Naive thymus-derived CD4-positive, alpha-beta T cell (primary cell): Measurements from ENCODE around the gene PLEKHG1. TPM values are rescaled to one million over a fixed set of nuclear protein-coding genes. Genes with fewer than 3 reads are reported as not detected.

ENCODE experiments used
- ATAC-seq: fragments of 150-1000 bp; cut with Tn5 transposase; 2 replicates; pipeline ENCODE4 v1.10.0; 2021; ENCODE audit warnings: mild to moderate bottlenecking, moderate library complexity
- CTCF ChIA-PET: fragments of 350-600 bp; sonication (Branson Sonifier 250); formaldehyde crosslinking; loops from one replicate; lab custom pipeline; 2021; ENCODE audit warnings: antibody characterized with exemption; lab: Charles Lee
- POLR2A ChIA-PET: fragments of 350-600 bp; sonication (Branson Sonifier 250); formaldehyde crosslinking; loops from one replicate; lab custom pipeline; 2021; ENCODE audit warnings: antibody characterized with exemption, inconsistent platforms; lab: Charles Lee
- DNase-seq, 9 donors: peaks; one replicate each; pipeline versions ENCODE4 v3.0.0 to v3.0.0-alpha.2; 2020 to 2022; ENCODE audit warnings: mixed read lengths in 1 of 9
- H3K27ac ChIP-seq: one replicate; pipeline ENCODE4 v1.7.0; 2013; ENCODE audit warnings: mild to moderate bottlenecking, low read depth, low read length, moderate library complexity
- H3K27me3 ChIP-seq, 2 donors: one replicate each; pipeline ENCODE4 v1.7.0; 2013; ENCODE audit warnings: low read length in 2 of 2, mild to moderate bottlenecking in 2 of 2, moderate library complexity in 2 of 2; ENCODE audit not compliant: control insufficient read depth in 2 of 2, insufficient read depth in 2 of 2
- H3K36me3 ChIP-seq, 3 experiments: 1 replicate in 2 of 3; 2 replicates in 1 of 3; pipeline ENCODE4 v1.7.0; 2013; ENCODE audit warnings: low read length in 3 of 3, mild to moderate bottlenecking in 3 of 3, moderate library complexity in 1 of 3; ENCODE audit not compliant: insufficient read depth in 3 of 3, control insufficient read depth in 2 of 3
- H3K4me1 ChIP-seq, 2 donors: one replicate each; pipeline ENCODE4 v1.7.0; 2013; ENCODE audit warnings: low read length in 2 of 2, mild to moderate bottlenecking in 2 of 2, moderate library complexity in 1 of 2; ENCODE audit not compliant: control insufficient read depth in 2 of 2, insufficient read depth in 2 of 2
- H3K4me3 ChIP-seq: 2 replicates; pipeline ENCODE4 v1.7.0; 2013; ENCODE audit warnings: mild to moderate bottlenecking, low read length
- H3K9me3 ChIP-seq, 3 experiments: 1 replicate in 2 of 3; 2 replicates in 1 of 3; pipeline ENCODE4 v1.7.0; 2013; ENCODE audit warnings: low read length in 3 of 3; ENCODE audit not compliant: control insufficient read depth in 2 of 3
- H3K27ac Mint-ChIP-seq, 9 donors: one replicate each; pipeline ENCODE4 v1.8.0; 2020 to 2022; ENCODE audit warnings: mixed read lengths in 9 of 9, mild to moderate bottlenecking in 8 of 9, moderate library complexity in 5 of 9, inconsistent platforms in 2 of 9
- H3K27me3 Mint-ChIP-seq, 5 donors: one replicate each; pipeline ENCODE4 v1.8.0; 2021 to 2022; ENCODE audit warnings: mixed read lengths in 5 of 5, mild to moderate bottlenecking in 1 of 5
- H3K36me3 Mint-ChIP-seq, 5 donors: one replicate each; pipeline ENCODE4 v1.8.0; 2020 to 2022; ENCODE audit warnings: mixed read lengths in 5 of 5, mild to moderate bottlenecking in 3 of 5, inconsistent platforms in 1 of 5
- H3K4me1 Mint-ChIP-seq, 7 donors: one replicate each; pipeline ENCODE4 v1.8.0; 2020 to 2022; ENCODE audit warnings: mixed read lengths in 7 of 7, mild to moderate bottlenecking in 3 of 7, inconsistent platforms in 1 of 7
- H3K4me3 Mint-ChIP-seq, 10 donors: one replicate each; pipeline ENCODE4 v1.8.0; 2020 to 2022; ENCODE audit warnings: mild to moderate bottlenecking in 10 of 10, mixed read lengths in 10 of 10, moderate library complexity in 6 of 10, inconsistent platforms in 2 of 10
- H3K9me3 Mint-ChIP-seq, 11 donors: one replicate each; pipeline ENCODE4 v1.8.0; 2020 to 2022; ENCODE audit warnings: mixed read lengths in 11 of 11, mild to moderate bottlenecking in 4 of 11, inconsistent platforms in 1 of 11, moderate library complexity in 1 of 11
- intact Hi-C, 2 donors: fragments of 100-400 bp; cut with micrococcal nuclease; formaldehyde crosslinking; loops; one replicate each; pipeline ENCODE4 v1.15.1; 2023
- polyA plus RNA-seq, 2 donors: library from polyadenylated mRNA; unstranded; fragments of 300-500 nt; fragmentation: Illumina TruSeq; gene quantifications; one replicate each; pipeline ENCODE4 v1.2.3, GENCODE V29; 2021
- total RNA-seq, 6 experiments: library from RNA in 5 of 6; stranded (reverse) in 5 of 6; gene quantifications; 1 replicate in 5 of 6; 2 replicates in 1 of 6; pipeline ENCODE4 v1.2.3 and lab custom pipeline; 2021 to 2026

PLEKHG1 gene
- total and polyA plus RNA-seq, 7 experiments from 2014 or later: 0.57 to 2.6 (median 0.69) TPM; not detected in 1

- DNase-seq (no peak), ATAC-seq (no peak)
- Mint-ChIP-seq H3K27me3 (peaks cover 16 to 50% (median 26%) of the 10 kb centered on the region in 5 donors), H3K9me3 (peaks cover 0 to 6% (median 0%) of the 10 kb centered on the region in 11 donors), H3K4me3 (no peak overlapping the region), H3K4me1 (no peaks in the 10 kb centered on the region), H3K36me3 (peaks cover 0 to 3% (median 0%) of the 10 kb centered on the region in 5 donors), H3K27ac (no peak overlapping the region)
- no peak overlapping the region for H3K4me3 ChIP-seq
- H3K27ac ChIP-seq: no peak overlapping the region
- no peaks in the 10 kb centered on the region for H3K27me3 ChIP-seq
- intact Hi-C loops: no loop called here
- no peaks in the 10 kb centered on the region for H3K9me3 ChIP-seq
- no peaks in the 10 kb centered on the region for H3K36me3 ChIP-seq
- no peaks in the 10 kb centered on the region for H3K4me1 ChIP-seq
- CTCF ChIA-PET: no interaction called here
- POLR2A ChIA-PET: no interaction called here
These were observed 22.9 kb upstream of the PLEKHG1 start for GRCh38 chr6:150576651-150577226.

- intact Hi-C loops: no loop called here
- no peak overlapping the region for H3K4me3 ChIP-seq
- no peak for DNase-seq
- no peak overlapping the region for H3K27ac Mint-ChIP-seq
- H3K27ac ChIP-seq: no peak overlapping the region
- H3K36me3 Mint-ChIP-seq: no peaks in the 10 kb centered on the region
- H3K4me1 ChIP-seq: no peaks in the 10 kb centered on the region
- no peak for ATAC-seq
- H3K9me3 ChIP-seq: no peaks in the 10 kb centered on the region
- no peaks in the 10 kb centered on the region for H3K27me3 ChIP-seq
- H3K9me3 Mint-ChIP-seq: peaks cover 0 to under 1% (median 0%) of the 10 kb centered on the region in 11 donors
- no peaks in the 10 kb centered on the region for H3K36me3 ChIP-seq
- H3K4me3 Mint-ChIP-seq: no peak overlapping the region
- H3K4me1 Mint-ChIP-seq: no peaks in the 10 kb centered on the region
- ChIA-PET CTCF (no interaction called here), POLR2A (no interaction called here)
- peaks cover 4 to 28% (median 5%) of the 10 kb centered on the region in 5 donors for H3K27me3 Mint-ChIP-seq
These were observed 20.1 kb upstream of the PLEKHG1 start for GRCh38 chr6:150579611-150580010.

GRCh38 chr6:150580489-150580888 is 19.2 kb upstream of the PLEKHG1 start:
- H3K4me1 ChIP-seq: no peaks in the 10 kb centered on the region
- H3K27me3 Mint-ChIP-seq: peaks cover 3 to 26% (median 10%) of the 10 kb centered on the region in 5 donors
- CTCF ChIA-PET: no interaction called here
- no peak overlapping the region for H3K27ac ChIP-seq
- H3K36me3 Mint-ChIP-seq: no peaks in the 10 kb centered on the region
- DNase-seq (no peak), ATAC-seq (no peak)
- H3K9me3 ChIP-seq: no peaks in the 10 kb centered on the region
- H3K27me3 ChIP-seq: no peaks in the 10 kb centered on the region
- H3K4me3 Mint-ChIP-seq: no peak overlapping the region
- H3K27ac Mint-ChIP-seq: no peak overlapping the region
- no peaks in the 10 kb centered on the region for H3K9me3 Mint-ChIP-seq
- H3K4me1 Mint-ChIP-seq: no peaks in the 10 kb centered on the region
- intact Hi-C loops: no loop called here
- POLR2A ChIA-PET: no interaction called here
- H3K4me3 ChIP-seq: no peak overlapping the region
- H3K36me3 ChIP-seq: no peaks in the 10 kb centered on the region

- no peak overlapping the region for H3K27ac Mint-ChIP-seq
- ATAC-seq (no peak), DNase-seq (no peak)
- intact Hi-C loops: no loop called here
- no peaks in the 10 kb centered on the region for H3K36me3 Mint-ChIP-seq
- Histone ChIP-seq H3K4me3 (no peak overlapping the region), H3K4me1 (no peaks in the 10 kb centered on the region), H3K9me3 (no peaks in the 10 kb centered on the region), H3K36me3 (no peaks in the 10 kb centered on the region), H3K27ac (no peak overlapping the region), H3K27me3 (no peaks in the 10 kb centered on the region)
- ChIA-PET CTCF (no interaction called here), POLR2A (no interaction called here)
- H3K4me3 Mint-ChIP-seq: no peak overlapping the region
- H3K27me3 Mint-ChIP-seq: peaks cover 3 to 20% (median 3%) of the 10 kb centered on the region in 5 donors
- H3K4me1 Mint-ChIP-seq: no peaks in the 10 kb centered on the region
- H3K9me3 Mint-ChIP-seq: peaks cover 0 to 2% (median 0%) of the 10 kb centered on the region in 11 donors
These were observed 15.6 kb upstream of the PLEKHG1 start for GRCh38 chr6:150584065-150584464.

- Mint-ChIP-seq H3K9me3 (peaks cover 0 to 2% (median 0%) of the 10 kb centered on the region in 11 donors), H3K36me3 (no peaks in the 10 kb centered on the region), H3K27ac (no peak overlapping the region), H3K4me1 (no peaks in the 10 kb centered on the region), H3K4me3 (no peak overlapping the region), H3K27me3 (peaks cover 1 to 20% (median 3%) of the 10 kb centered on the region in 5 donors)
- H3K4me1 ChIP-seq: no peaks in the 10 kb centered on the region
- H3K27ac ChIP-seq: no peak overlapping the region
- H3K27me3 ChIP-seq: no peaks in the 10 kb centered on the region
- H3K36me3 ChIP-seq: no peaks in the 10 kb centered on the region
- H3K9me3 ChIP-seq: no peaks in the 10 kb centered on the region
- ChIA-PET POLR2A (no interaction called here), CTCF (no interaction called here)
- no peak overlapping the region for H3K4me3 ChIP-seq
- intact Hi-C loops: no loop called here
- DNase-seq (no peak), ATAC-seq (no peak)
These were observed 15.1 kb upstream of the PLEKHG1 start for GRCh38 chr6:150584596-150584995.

- Mint-ChIP-seq H3K9me3 (peaks cover 0 to 2% (median 0%) of the 10 kb centered on the region in 11 donors), H3K27me3 (peaks cover 7 to 34% (median 11%) of the 10 kb centered on the region in 5 donors), H3K4me1 (no peaks in the 10 kb centered on the region), H3K27ac (no peak overlapping the region), H3K36me3 (no peaks in the 10 kb centered on the region), H3K4me3 (no peak overlapping the region)
- Histone ChIP-seq H3K27ac (no peak overlapping the region), H3K36me3 (no peaks in the 10 kb centered on the region), H3K4me3 (no peak overlapping the region), H3K9me3 (no peaks in the 10 kb centered on the region), H3K4me1 (no peaks in the 10 kb centered on the region), H3K27me3 (no peaks in the 10 kb centered on the region)
- ATAC-seq (no peak), DNase-seq (no peak)
- ChIA-PET CTCF (no interaction called here), POLR2A (no interaction called here)
- intact Hi-C loops: no loop called here
These were observed 12.8 kb upstream of the PLEKHG1 start for GRCh38 chr6:150586850-150587359.

- Histone ChIP-seq H3K4me3 (no peak overlapping the region), H3K9me3 (no peaks in the 10 kb centered on the region), H3K27ac (no peak overlapping the region), H3K36me3 (no peaks in the 10 kb centered on the region), H3K27me3 (no peaks in the 10 kb centered on the region), H3K4me1 (no peaks in the 10 kb centered on the region)
- POLR2A ChIA-PET: no interaction called here
- DNase-seq (no peak), ATAC-seq (no peak)
- Mint-ChIP-seq H3K4me3 (no peak overlapping the region), H3K36me3 (no peaks in the 10 kb centered on the region), H3K4me1 (no peaks in the 10 kb centered on the region), H3K27ac (no peak overlapping the region), H3K27me3 (peaks cover 13 to 38% (median 19%) of the 10 kb centered on the region in 5 donors), H3K9me3 (peaks cover 0 to 2% (median 0%) of the 10 kb centered on the region in 11 donors)
- intact Hi-C loops: no loop called here
- CTCF ChIA-PET: no interaction called here
These were observed 12.0 kb upstream of the PLEKHG1 start for GRCh38 chr6:150587637-150588036.
